Femur (tissue), 1 donor: ENCODE results near the gene DIRAS3.
"Not testable (repeated sequence)": the region's sequence is repeated elsewhere in the genome, so short reads cannot be mapped to it uniquely, and the experiment has no call there.

Source experiments
- DNase-seq: peaks from one replicate; pipeline ENCODE4 v3.0.0-alpha.2; 2017

The DIRAS3 gene

DNA sequence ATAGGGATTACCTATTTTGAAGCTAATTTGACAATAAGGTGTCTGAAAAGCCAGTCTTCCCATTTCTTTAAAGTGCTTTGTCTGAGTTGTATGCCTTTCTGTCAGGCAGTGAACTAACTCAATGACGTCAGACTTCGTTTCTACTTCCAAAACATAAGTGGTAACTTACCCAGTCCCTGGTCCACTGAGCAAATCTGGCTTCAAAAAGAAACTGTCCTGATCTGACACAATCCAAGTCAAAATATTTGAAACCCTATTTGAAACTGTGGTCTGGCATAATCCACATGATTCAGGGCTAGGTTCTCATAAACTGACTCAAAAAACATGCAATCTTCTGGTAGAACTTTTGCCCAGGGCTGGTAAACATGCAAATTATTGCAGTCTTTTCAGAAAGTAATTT, 34.0 kb downstream of the DIRAS3 start:
- no peak for DNase-seq

DNA sequence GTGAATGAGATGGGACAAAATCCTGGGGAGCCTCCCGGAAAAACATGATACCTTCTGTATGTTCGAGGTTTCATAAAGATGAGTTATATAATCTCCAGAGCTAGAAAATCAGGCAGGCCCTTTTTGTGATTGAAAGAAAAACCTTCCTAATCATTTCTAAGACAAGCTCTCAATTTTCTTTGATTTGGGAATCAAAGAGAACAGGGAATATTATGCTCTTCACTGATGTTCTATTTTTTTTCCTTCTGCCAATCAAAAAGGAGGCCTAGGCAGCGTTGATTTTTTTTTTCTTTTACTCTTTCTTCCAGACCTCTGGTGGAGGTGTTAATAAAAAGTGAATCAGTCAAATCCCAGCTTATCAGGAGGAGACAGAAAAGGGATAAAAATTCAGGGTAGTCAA, 34.5 kb downstream of the DIRAS3 start:
- DNase-seq = no peak

DNA sequence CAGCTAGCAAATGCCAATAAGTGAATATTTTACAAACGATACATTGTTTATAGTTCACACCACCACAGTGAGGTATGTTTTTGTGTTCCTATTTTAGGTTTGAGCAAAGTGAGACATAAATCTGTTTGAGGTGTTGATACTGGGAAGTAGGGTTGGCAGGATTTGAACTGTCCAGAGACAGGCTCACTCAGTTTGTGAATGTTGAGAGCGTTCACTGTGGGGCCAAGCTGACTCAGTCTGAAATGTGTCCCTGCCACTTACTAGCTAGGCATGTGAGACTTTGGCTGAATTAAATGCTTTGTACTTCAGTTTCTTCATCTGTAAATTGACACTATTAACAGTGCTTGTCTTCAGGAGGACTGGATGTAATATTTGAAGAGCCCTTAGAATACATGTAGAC, 35.1 kb downstream of the DIRAS3 start:
- DNase-seq = no peak

DNA sequence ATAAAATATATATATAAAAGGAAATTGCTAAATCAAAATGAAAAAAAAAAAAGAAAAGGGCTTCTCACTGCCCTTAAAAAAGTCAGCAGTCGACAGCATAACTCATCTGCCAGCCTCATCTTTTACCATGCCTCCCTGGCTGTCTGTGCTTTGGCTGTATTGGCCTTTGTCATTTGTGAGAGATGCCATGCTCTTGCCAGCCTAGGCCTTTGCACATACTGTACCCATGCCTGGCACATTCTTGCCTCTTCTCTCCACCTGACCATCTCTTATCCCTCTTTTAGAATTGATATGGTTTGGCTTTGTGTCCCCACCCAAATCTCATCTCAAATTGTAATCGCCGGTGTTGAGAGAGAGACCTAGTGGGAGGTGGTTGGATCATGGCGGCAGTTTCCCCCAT, 37.1 kb downstream of the DIRAS3 start:
- DNase-seq = no peak

DNA sequence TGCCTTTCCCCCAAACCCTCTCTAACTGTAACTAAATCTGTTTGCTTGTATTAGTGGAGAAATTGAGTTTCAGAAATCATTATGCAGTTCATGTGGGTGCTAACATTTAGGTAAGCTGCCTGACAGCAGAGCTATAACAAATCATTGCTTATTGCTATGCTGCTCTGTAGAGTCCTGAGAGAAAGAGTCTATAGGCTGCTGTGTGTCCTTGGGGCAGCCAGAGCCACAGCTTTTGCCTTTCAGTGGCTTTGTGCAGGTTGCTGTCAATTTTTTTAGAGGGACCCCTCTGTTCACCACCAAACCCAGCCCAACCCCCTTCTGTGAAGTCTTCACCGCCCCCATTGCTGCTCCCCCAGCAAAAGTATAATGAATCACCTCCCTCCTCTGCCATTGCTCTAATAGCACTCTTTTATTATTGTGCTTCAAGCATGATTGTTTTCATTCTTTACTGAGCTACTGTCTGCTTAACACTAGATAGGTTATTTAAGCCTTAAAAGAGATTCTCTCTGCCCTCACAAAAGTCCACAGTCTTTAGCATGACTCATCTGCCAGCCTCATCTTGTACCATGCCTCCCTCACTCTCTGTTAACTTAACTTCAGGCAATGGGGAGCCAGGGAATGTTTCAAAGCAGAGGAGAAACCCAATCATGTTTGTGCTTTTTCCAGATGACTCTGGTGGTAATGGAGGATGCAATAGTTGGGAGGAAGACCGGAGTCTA, 38.6 kb downstream of the DIRAS3 start:
- no peak for DNase-seq

DNA sequence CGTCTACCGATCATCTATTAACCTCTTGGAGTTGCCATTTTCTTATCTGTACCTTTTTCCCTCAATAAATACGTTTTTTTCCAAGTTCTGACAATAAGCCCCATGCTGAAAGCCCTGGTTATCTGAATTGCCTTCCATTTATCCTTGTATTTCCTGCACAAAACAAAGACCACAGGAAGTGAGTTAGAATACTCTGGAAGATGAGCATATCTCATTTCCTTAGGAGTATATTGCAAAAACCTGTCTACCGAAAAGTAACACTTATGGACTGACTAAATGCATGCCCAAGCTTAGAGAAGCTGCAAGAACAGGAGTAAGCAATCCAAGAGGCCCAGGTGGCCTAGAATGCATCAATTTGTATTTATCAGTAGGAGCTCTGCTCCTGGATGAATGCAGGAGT, 39.9 kb downstream of the DIRAS3 start:
- DNase-seq = no peak

DNA sequence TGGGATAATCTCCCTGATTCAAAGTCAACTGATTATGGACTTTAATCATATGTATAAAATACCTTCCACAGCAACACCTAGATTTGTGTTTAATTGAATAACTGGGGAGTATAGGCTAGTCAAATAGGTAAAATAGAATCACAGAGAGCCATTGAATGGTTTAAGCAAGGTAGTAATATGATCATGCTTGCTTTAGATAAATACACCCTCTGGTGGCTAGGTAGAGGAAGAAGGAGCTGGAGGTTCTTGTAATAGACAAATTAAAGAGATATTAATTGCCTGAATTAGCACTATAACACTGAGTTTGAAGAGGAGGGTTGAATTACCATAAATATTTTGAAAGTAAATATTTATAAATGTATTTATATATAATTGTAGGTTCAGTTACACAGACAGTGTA, 40.3 kb downstream of the DIRAS3 start:
- no peak for DNase-seq

DNA sequence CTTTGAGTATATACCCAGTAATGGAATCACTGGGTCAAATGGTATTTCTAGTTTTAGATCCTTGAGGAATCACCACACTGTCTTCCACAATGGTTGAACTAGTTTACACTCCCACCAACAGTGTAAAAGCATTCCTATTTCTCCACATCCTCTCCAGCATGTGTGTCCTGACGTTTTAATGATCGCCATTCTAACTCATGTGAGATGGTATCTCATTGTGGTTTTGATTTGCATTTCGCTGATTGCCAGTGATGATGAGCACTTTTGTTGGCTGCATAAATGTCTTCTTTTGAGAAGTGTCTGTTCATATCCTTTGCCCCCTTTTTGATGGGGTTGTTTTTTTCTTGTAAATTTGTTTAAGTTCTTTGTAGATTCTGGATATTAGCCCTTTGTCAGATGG, 46.8 kb downstream of the DIRAS3 start:
- not testable (repeated sequence) for DNase-seq

DNA sequence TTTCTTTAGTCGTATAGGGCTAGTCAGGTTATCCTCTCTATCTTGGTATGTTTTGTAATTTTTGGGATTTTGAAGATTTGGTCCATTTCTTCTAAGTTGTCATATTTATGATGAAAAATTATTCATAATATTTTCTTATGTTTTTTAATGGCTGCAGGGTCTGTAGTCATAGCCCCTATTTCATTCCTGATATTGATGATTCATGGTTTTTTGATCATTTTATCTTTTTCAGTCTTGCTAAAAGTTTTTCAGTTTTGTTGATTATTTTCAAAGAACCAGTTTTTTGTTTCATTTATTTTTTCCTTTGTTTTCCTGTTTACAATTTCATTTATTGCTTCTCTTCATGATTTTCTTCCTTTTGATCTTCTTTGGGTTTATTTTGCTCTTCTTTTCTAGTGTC, 50.2 kb downstream of the DIRAS3 start:
- DNase-seq = no peak

DNA sequence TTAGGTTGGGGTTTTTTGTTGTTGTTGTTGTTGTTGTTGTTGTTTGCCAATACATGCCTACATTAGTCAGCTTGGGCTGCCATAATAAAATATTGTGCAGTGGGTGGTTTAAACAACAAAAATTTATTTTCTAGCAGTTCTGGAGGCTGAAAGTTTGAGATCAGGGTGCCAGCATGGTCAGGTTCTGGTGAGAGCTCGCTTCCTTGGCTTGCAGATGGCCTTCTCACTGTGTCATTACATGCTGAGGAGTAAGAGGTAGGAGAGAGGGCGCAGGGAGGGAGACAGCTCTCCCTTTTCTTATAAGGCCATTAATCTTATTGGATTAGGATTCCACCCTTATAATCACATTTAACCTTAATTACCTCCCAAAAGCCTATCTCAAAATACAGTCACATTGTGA, 52.7 kb downstream of the DIRAS3 start:
- DNase-seq = no peak
